Natural killer cell treated with Interleukin-12 subunit alpha and Interleukin-12 subunit beta and Interleukin-15 and Interleukin-18, amount 100 ng/mL, for 72 hours (primary cell): ENCODE measurements around the gene ANTXRL. TPM values are rescaled to one million over a fixed set of nuclear protein-coding genes. Genes with fewer than 3 reads are reported as not detected.
A peak's percentile ranks its signal among the peaks of the same experiment; 100 is the strongest.
"Not testable (repeated sequence)": the region's sequence is repeated elsewhere in the genome, so short reads cannot be mapped to it uniquely, and the experiment has no call there.

Source experiments
- ATAC-seq, 2 donors: fragments of 150-1000 bp; cut with Tn5 transposase in 1 of 2; sonication (Bioruptor Pico), chemical (Tn5 transposase) in 1 of 2; 2 replicates each; pipeline ENCODE4 v1.10.0; 2021
- DNase-seq: peaks from one replicate; pipeline ENCODE4 v3.0.0; 2022; ENCODE audit warnings: low spot score
- H3K27ac Mint-ChIP-seq, 2 donors: 1 replicate in 1 of 2; 2 replicates in 1 of 2; pipeline ENCODE4 v1.8.0; 2022; ENCODE audit warnings: mixed read lengths in 2 of 2, mild to moderate bottlenecking in 1 of 2, moderate library complexity in 1 of 2
- H3K27me3 Mint-ChIP-seq, 2 donors: 1 replicate in 1 of 2; 2 replicates in 1 of 2; pipeline ENCODE4 v1.8.0; 2022; ENCODE audit warnings: mixed read lengths in 2 of 2
- H3K36me3 Mint-ChIP-seq: one replicate; pipeline ENCODE4 v1.8.0; 2022; ENCODE audit warnings: mixed read lengths
- H3K4me1 Mint-ChIP-seq, 2 donors: 1 replicate in 1 of 2; 2 replicates in 1 of 2; pipeline ENCODE4 v1.8.0; 2022; ENCODE audit warnings: low read depth in 2 of 2, mixed read lengths in 2 of 2, mild to moderate bottlenecking in 1 of 2
- H3K4me3 Mint-ChIP-seq: one replicate; pipeline ENCODE4 v1.8.0; 2022; ENCODE audit warnings: mixed read lengths
- H3K9me3 Mint-ChIP-seq: 2 replicates; pipeline ENCODE4 v1.8.0; 2022; ENCODE audit warnings: mixed read lengths
- total RNA-seq, 2 donors: library from RNA; stranded (reverse); gene quantifications; one replicate each; pipeline ENCODE4 v1.2.3, GENCODE V29; 2022

ANTXRL gene
- total RNA-seq, 2 donors from 2014 or later: not detected

- H3K36me3 Mint-ChIP-seq: no peaks in the 10 kb centered on the region
- H3K27me3 Mint-ChIP-seq: peaks cover 5 to 13% of the 10 kb centered on the region in 2 donors
- H3K27ac Mint-ChIP-seq: no peak overlapping the region
- H3K9me3 Mint-ChIP-seq: no peaks in the 10 kb centered on the region
- DNase-seq (no peak), ATAC-seq (no peak)
- H3K4me1 Mint-ChIP-seq: no peaks in the 10 kb centered on the region
- no peak overlapping the region for H3K4me3 Mint-ChIP-seq
These were observed 36.4 kb downstream of the ANTXRL start for GRCh38 chr10:46323176-46323575.

DNA sequence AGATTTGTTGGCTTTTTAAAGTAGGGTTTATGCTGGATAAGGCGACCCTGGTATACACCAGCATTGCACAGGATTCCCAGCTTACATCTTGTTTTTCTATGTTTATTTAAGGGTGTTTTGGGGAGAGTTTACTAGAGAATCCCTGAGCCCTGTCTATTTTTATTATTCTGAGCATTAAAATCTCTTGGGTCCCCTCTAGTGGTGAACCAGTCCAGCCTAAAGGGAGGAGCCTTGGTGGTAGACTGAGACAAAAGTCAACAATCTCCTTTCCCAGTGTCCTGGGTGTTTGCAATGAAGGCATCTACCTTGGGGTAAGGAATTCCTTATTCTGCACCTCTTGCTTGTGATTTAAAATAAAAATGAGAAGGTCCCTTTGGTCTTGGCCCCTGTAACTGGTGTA is 38.2 kb downstream of the ANTXRL start:
- Mint-ChIP-seq H3K4me3 (no peak overlapping the region), H3K9me3 (no peaks in the 10 kb centered on the region), H3K4me1 (no peaks in the 10 kb centered on the region), H3K27me3 (peaks cover 5 to 11% of the 10 kb centered on the region in 2 donors), H3K36me3 (no peaks in the 10 kb centered on the region), H3K27ac (no peak overlapping the region)
- no peak for DNase-seq
- ATAC-seq: no peak

- H3K9me3 Mint-ChIP-seq: no peaks in the 10 kb centered on the region
- H3K4me3 Mint-ChIP-seq: no peak overlapping the region
- H3K36me3 Mint-ChIP-seq: no peaks in the 10 kb centered on the region
- no peak for ATAC-seq
- no peaks in the 10 kb centered on the region for H3K4me1 Mint-ChIP-seq
- H3K27me3 Mint-ChIP-seq: peaks cover 5 to 11% of the 10 kb centered on the region in 2 donors
- DNase-seq: no peak
- no peak overlapping the region for H3K27ac Mint-ChIP-seq
These were observed 39.3 kb downstream of the ANTXRL start for GRCh38 chr10:46326066-46326465.

- Mint-ChIP-seq H3K27ac (no peak overlapping the region), H3K4me1 (no peaks in the 10 kb centered on the region), H3K27me3 (peaks cover 5 to 16% of the 10 kb centered on the region in 2 donors), H3K36me3 (no peaks in the 10 kb centered on the region), H3K4me3 (no peak overlapping the region), H3K9me3 (no peaks in the 10 kb centered on the region)
- peak in 1 of 2 donors; percentile 30 for ATAC-seq
- DNase-seq: no peak
These were observed 40.2 kb downstream of the ANTXRL start for GRCh38 chr10:46326971-46327370.

- Mint-ChIP-seq H3K27me3 (peaks cover 5 to 18% of the 10 kb centered on the region in 2 donors), H3K4me3 (no peak overlapping the region), H3K4me1 (no peaks in the 10 kb centered on the region), H3K36me3 (no peaks in the 10 kb centered on the region), H3K9me3 (no peaks in the 10 kb centered on the region), H3K27ac (no peak overlapping the region)
- DNase-seq (no peak), ATAC-seq (no peak)
These were observed 40.9 kb downstream of the ANTXRL start for GRCh38 chr10:46327685-46328084.

- Mint-ChIP-seq H3K4me1 (no peaks in the 10 kb centered on the region), H3K4me3 (no peak overlapping the region), H3K27me3 (peaks cover 0 to 18% of the 10 kb centered on the region in 2 donors), H3K9me3 (no peaks in the 10 kb centered on the region), H3K27ac (no peak overlapping the region), H3K36me3 (no peaks in the 10 kb centered on the region)
- no peak for DNase-seq
- ATAC-seq: peak; percentile 21 to 44
These were observed 42.3 kb downstream of the ANTXRL start for GRCh38 chr10:46328853-46329689.

DNA sequence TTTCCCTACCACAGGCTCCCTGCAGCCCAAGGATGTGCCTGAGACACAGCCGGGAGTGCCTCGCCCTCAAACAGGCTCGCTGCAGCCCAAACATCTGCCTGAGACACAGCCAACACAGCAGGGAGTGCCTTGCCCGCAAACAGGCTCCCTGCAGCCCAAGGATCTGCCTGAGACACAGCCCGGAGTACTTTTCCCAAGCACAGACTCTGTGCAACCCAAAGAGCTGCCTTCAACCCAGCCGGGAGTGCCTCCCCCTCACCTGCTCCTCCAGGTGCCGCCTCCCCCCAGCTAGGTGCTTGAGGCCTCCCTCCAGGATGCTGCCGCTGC is 42.9 kb downstream of the ANTXRL start:
- no peak overlapping the region for H3K27ac Mint-ChIP-seq
- peaks cover 0 to 18% of the 10 kb centered on the region in 2 donors for H3K27me3 Mint-ChIP-seq
- peak in 1 of 2 donors; percentile 46 for ATAC-seq

GRCh38 chr10:46330894-46331293 is 44.1 kb downstream of the ANTXRL start:
- H3K36me3 Mint-ChIP-seq: no peaks in the 10 kb centered on the region

More for the DNA sequence above, 42.9 kb downstream of the ANTXRL start:
- H3K4me3 Mint-ChIP-seq: no peak overlapping the region
- H3K36me3 Mint-ChIP-seq: no peaks in the 10 kb centered on the region
- no peaks in the 10 kb centered on the region for H3K4me1 Mint-ChIP-seq
- no peaks in the 10 kb centered on the region for H3K9me3 Mint-ChIP-seq
- no peak for DNase-seq

DNA sequence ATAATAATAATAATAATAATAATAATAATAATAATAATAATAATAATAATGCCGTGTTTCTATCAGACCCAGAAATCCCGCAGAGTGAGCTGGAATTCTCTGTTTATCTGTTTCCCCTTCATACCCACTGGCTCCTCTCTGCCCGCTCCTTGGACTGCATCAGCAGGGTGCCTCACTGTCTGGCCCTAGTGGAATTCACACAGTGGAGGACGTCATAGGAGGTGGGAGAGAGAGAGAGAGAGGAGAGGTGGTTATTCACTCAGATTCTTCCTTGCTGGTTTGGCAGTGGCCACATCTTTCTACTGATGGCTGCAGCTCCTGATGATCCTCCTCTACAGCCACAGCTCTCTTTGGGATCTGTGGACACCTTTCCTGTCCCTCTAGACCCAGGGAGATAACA is 78.7 kb downstream of the ANTXRL start:
- H3K4me3 Mint-ChIP-seq, H3K9me3 Mint-ChIP-seq: not testable (repeated sequence)

More at GRCh38 chr10:46330894-46331293, 44.1 kb downstream of the ANTXRL start:
- no peaks in the 10 kb centered on the region for H3K9me3 Mint-ChIP-seq
- no peak for ATAC-seq
- no peak overlapping the region for H3K4me3 Mint-ChIP-seq
- peaks cover 0 to 15% of the 10 kb centered on the region in 2 donors for H3K27me3 Mint-ChIP-seq
- no peak for DNase-seq
- H3K27ac Mint-ChIP-seq: no peak overlapping the region
- H3K4me1 Mint-ChIP-seq: no peaks in the 10 kb centered on the region

DNA sequence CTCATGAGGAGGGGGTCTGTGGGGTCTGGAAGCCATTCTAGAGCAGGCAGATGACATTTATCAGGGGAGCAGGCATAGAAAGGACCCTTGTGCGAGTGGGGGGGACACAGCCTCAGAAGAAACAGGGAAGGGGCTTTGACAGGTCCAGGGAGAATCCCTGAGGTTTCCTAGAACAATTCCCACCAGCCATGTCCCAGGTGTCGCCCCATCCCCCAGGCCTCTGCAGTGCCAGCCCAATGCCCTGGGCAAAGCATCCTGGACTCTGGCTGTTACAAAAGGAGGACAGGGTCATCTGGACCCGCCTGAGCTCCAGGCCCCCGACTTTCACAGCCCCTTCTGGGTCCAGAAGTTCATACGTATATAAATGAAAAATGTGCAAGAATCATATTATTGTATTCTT is 80.4 kb downstream of the ANTXRL start:
- not testable (repeated sequence) for H3K4me3 Mint-ChIP-seq, H3K27me3 Mint-ChIP-seq, ATAC-seq, H3K4me1 Mint-ChIP-seq, H3K36me3 Mint-ChIP-seq, H3K27ac Mint-ChIP-seq, H3K9me3 Mint-ChIP-seq, DNase-seq

More for the DNA sequence above, 78.7 kb downstream of the ANTXRL start:
- H3K36me3 Mint-ChIP-seq, H3K27ac Mint-ChIP-seq, ATAC-seq, H3K4me1 Mint-ChIP-seq, H3K27me3 Mint-ChIP-seq, DNase-seq: not testable (repeated sequence)

DNA sequence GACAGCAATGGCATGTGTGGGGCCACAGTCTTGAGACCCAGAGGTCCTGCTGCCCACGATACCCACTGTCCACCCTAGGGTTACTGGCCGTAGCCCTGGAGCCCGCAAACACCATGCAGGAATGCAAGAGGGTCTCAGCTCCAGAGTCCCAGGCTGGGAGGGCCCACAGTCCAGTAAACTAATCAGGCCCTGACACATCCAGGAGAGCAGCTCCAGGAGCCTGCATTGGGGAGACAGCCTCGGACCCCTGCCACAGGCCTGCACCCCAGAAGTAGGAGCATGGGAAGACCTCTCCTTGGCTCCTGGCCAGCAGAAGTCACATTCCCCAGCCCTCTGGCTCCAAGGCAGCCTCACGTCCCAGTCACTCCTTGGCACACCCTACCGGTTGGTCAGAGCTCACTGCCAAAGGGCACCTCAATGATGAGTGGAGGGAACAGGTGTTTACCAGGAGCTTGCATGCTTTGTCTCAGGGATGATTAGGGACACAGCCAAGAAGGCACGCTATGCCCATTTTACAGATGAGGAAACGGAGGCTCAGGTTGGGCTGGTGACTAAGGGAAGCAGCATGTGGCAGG is 81.0 kb downstream of the ANTXRL start:
- not testable (repeated sequence) for H3K9me3 Mint-ChIP-seq

DNA sequence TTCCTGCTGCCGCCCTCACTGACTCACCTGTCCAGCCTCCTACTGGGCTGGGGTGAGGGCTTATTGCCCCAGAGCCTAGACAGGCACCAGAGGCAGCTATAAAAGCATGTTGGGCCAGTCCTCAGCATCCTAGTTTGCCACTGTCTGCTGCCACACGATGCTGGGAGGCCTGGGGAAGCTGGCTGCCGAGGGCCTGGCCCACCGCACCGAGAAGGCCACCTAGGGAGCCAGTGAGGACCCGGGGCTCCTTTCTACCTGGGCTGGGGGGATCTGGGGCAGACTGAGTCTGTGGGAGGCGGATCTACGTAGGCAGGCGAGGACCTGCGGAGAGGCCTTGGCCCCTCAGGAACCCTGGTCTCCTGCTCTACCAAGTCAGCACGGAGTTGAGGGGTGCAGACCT is 82.2 kb downstream of the ANTXRL start:
- H3K27ac Mint-ChIP-seq, H3K27me3 Mint-ChIP-seq, ATAC-seq, H3K4me3 Mint-ChIP-seq, DNase-seq, H3K9me3 Mint-ChIP-seq, H3K4me1 Mint-ChIP-seq, H3K36me3 Mint-ChIP-seq: not testable (repeated sequence)

More for the DNA sequence above, 81.0 kb downstream of the ANTXRL start:
- not testable (repeated sequence) for H3K27ac Mint-ChIP-seq, H3K4me1 Mint-ChIP-seq, ATAC-seq, H3K36me3 Mint-ChIP-seq, H3K27me3 Mint-ChIP-seq, H3K4me3 Mint-ChIP-seq, DNase-seq

DNA sequence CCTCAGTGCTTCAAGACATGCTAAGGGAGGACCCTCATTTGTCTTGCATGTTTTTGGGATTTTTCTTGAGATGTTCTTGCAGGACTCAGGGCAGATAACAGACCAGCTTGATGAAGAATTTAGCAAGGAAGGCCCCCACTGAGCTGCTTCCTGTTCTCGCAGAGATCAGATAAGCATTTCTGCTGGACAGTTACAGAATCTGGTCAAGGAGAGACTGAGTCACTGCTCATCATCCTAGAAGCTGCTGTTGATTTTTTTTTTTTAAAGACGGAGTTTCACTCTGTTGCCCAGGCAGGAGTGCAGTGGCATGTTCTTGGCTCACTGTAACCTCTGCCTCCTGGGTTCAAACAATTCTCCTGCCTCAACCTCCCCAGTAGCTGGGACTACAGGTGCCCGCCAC is 87.6 kb downstream of the ANTXRL start:
- not testable (repeated sequence) for H3K36me3 Mint-ChIP-seq, H3K27me3 Mint-ChIP-seq, DNase-seq, H3K4me1 Mint-ChIP-seq, H3K4me3 Mint-ChIP-seq, H3K27ac Mint-ChIP-seq, ATAC-seq, H3K9me3 Mint-ChIP-seq

- not testable (repeated sequence) for H3K27me3 Mint-ChIP-seq, H3K36me3 Mint-ChIP-seq, H3K9me3 Mint-ChIP-seq, DNase-seq, ATAC-seq, H3K4me3 Mint-ChIP-seq, H3K4me1 Mint-ChIP-seq, H3K27ac Mint-ChIP-seq
These were observed 88.6 kb downstream of the ANTXRL start, which contains the start of gene ANXA8L1 for GRCh38 chr10:46375406-46375805. TSS of gene ANXA8L1 (plus strand) at chr10:46375776. CDS start at chr10:46375852, 76 bp downstream.
